Upper lobe of left lung (tissue), 4 donors: Measurements from ENCODE around the gene TMEM45A.

Source experiments
- POLR2A ChIP-seq, 4 donors: fragments of 450-650 bp; IDR thresholded peaks; one replicate each; pipeline ENCODE4 v1.5.1; 2016 to 2017; ENCODE audit warnings: antibody characterized with exemption in 4 of 4, mild to moderate bottlenecking in 2 of 4
- TF ChIP-seq, protein P1 (sequence below), 6 experiments: fragments of 450-650 bp in 4 of 6; fragments of 200-600 bp in 2 of 6; sonication (generic) in 2 of 6; IDR thresholded peaks; one replicate each; pipeline ENCODE4 v1.5.1; 2016 to 2019; ENCODE audit warnings: antibody characterized with exemption in 6 of 6

GRCh38 chr3:100577382-100578008 lies 85.1 kb downstream of the TMEM45A start:
- no peak for TF ChIP-seq POLR2A (IDR thresholded peaks at IDR 0.05)
- TF ChIP-seq, protein P1, sequence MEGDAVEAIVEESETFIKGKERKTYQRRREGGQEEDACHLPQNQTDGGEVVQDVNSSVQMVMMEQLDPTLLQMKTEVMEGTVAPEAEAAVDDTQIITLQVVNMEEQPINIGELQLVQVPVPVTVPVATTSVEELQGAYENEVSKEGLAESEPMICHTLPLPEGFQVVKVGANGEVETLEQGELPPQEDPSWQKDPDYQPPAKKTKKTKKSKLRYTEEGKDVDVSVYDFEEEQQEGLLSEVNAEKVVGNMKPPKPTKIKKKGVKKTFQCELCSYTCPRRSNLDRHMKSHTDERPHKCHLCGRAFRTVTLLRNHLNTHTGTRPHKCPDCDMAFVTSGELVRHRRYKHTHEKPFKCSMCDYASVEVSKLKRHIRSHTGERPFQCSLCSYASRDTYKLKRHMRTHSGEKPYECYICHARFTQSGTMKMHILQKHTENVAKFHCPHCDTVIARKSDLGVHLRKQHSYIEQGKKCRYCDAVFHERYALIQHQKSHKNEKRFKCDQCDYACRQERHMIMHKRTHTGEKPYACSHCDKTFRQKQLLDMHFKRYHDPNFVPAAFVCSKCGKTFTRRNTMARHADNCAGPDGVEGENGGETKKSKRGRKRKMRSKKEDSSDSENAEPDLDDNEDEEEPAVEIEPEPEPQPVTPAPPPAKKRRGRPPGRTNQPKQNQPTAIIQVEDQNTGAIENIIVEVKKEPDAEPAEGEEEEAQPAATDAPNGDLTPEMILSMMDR (IDR thresholded peaks at IDR 0.05), result no peak
